K562 (cell line): ENCODE data around the gene SPRN. TPM values are rescaled to one million over a fixed set of nuclear protein-coding genes. Genes with fewer than 3 reads are reported as not detected.

Experiments
- ATAC-seq: fragments of 200-7000 bp; cut with Tn5 transposase; 3 replicates; pipeline ENCODE4 v1.9.1; 2020; ENCODE audit warnings: moderate library complexity
- BruUV-seq: library from RNA; stranded (reverse); fragments of 400-500 nt; replicated peaks from 2 replicates; lab custom pipeline; 2021; lab: Mats Ljungman, UMichigan
- CTCF ChIA-PET: fragments of 300-600 bp; formaldehyde crosslinking; extraction: SDS; loops from one replicate; lab custom pipeline; 2021; ENCODE audit warnings: low intra/inter-chr PET ratio; lab: Yijun Ruan, JAX
- POLR2A ChIA-PET: fragments of 300-600, 350-650 bp; sonication (Branson Sonifier 250); formaldehyde crosslinking; extraction: SDS; loops from one replicate; lab custom pipeline; 2021; ENCODE audit warnings: antibody characterized with exemption, inconsistent platforms; lab: Yijun Ruan, JAX
- DNase-seq, 4 experiments: peaks; one replicate each; pipeline versions ENCODE4 v3.0.0 to v3.0.0-alpha.2; 2011 to 2018; ENCODE audit warnings: low spot score in 3 of 4, mixed read lengths in 3 of 4; ENCODE audit errors: extremely low read depth in 1 of 4
- FAIRE-seq: peaks from 2 replicates; lab custom pipeline; 2011; peaks lifted over from hg19 to GRCh38; lab: Jason Lieb, UNC
- H2AFZ ChIP-seq: 2 replicates; pipeline ENCODE4 v1.6.0; 2011; ENCODE audit warnings: low read depth, low read length, control low read depth, inconsistent platforms
- H3K27ac ChIP-seq: fragments of 200-600 bp; 3 replicates; pipeline ENCODE4 v1.8.0; 2011; ENCODE audit warnings: low read depth, mild to moderate bottlenecking, control low read depth, inconsistent platforms, low read length, moderate library complexity, mixed read lengths; ENCODE audit errors: extremely low read depth
- H3K27me3 ChIP-seq, 2 experiments: fragments of 300-600 bp in 1 of 2; 2 replicates in 1 of 2; 3 replicates in 1 of 2; pipeline versions ENCODE4 v1.6.0 to v1.8.0; 2011; ENCODE audit warnings: inconsistent platforms in 2 of 2, low read length in 2 of 2, mild to moderate bottlenecking in 1 of 2, mixed read lengths in 1 of 2, moderate library complexity in 1 of 2; ENCODE audit not compliant: control insufficient read depth in 2 of 2, insufficient read depth in 2 of 2
- H3K36me3 ChIP-seq: fragments of 300-600 bp; 3 replicates; pipeline ENCODE4 v1.8.0; 2011; ENCODE audit warnings: mild to moderate bottlenecking, low read length, inconsistent platforms; ENCODE audit not compliant: control insufficient read depth, insufficient read depth
- H3K4me1 ChIP-seq, 2 experiments: fragments of 200-600 bp in 1 of 2; replicated peaks in 1 of 2; 2 replicates in 1 of 2; 3 replicates in 1 of 2; pipeline versions ENCODE4 v1.5.1 to v1.8.0; 2011; ENCODE audit warnings: inconsistent platforms in 2 of 2, low read length in 2 of 2, mild to moderate bottlenecking in 1 of 2, mixed read lengths in 1 of 2, moderate library complexity in 1 of 2; ENCODE audit not compliant: control insufficient read depth in 2 of 2, insufficient read depth in 2 of 2
- H3K4me2 ChIP-seq: 2 replicates; pipeline ENCODE4 v1.6.1; 2011; ENCODE audit warnings: low read length, control low read depth, inconsistent platforms, mixed read lengths; ENCODE audit not compliant: insufficient read depth
- H3K4me3 ChIP-seq: fragments of 200-600 bp; sonication (generic), shearing (Covaris generic); 2 replicates; pipeline ENCODE4 v1.5.1; 2016; ENCODE audit warnings: control low read depth, inconsistent platforms
- H3K79me2 ChIP-seq: fragments of 200-600 bp; 3 replicates; pipeline ENCODE4 v1.8.0; 2011; ENCODE audit warnings: low read length, inconsistent platforms; ENCODE audit not compliant: control insufficient read depth, insufficient read depth
- H3K9ac ChIP-seq, 2 experiments: 2 replicates each; pipeline versions ENCODE4 v1.6.0 to v1.6.1; 2011; ENCODE audit warnings: low read depth in 2 of 2, low read length in 2 of 2, control low read depth in 1 of 2, inconsistent platforms in 1 of 2, mild to moderate bottlenecking in 1 of 2, mixed read lengths in 1 of 2; ENCODE audit not compliant: insufficient read depth in 1 of 2
- H3K9me1 ChIP-seq: one replicate; pipeline ENCODE4 v1.6.0; 2011; ENCODE audit warnings: inconsistent platforms, mild to moderate bottlenecking, low read length, moderate library complexity; ENCODE audit not compliant: control insufficient read depth, insufficient read depth
- H3K9me3 ChIP-seq: replicated peaks from 2 replicates; pipeline ENCODE4 v1.5.1; 2011; ENCODE audit warnings: low read depth, low read length, inconsistent platforms; ENCODE audit not compliant: control insufficient read depth, insufficient read depth
- H4K20me1 ChIP-seq: replicated peaks from 2 replicates; pipeline ENCODE4 v1.6.1; 2011; ENCODE audit warnings: low read length, inconsistent platforms, mixed read lengths; ENCODE audit not compliant: control insufficient read depth, insufficient read depth
- CREBBP ChIP-seq: IDR thresholded peaks from one replicate; pipeline ENCODE4 v1.6.1; 2012; ENCODE audit warnings: low read depth, mild to moderate bottlenecking, control low read depth, inconsistent platforms, low read length
- ELF4 ChIP-seq: fragments of 450-650 bp; formaldehyde crosslinking; IDR thresholded peaks from 2 replicates; pipeline ENCODE4 v1.4.0; 2022; ENCODE audit warnings: missing genetic modification characterization
- FOS ChIP-seq: IDR thresholded peaks from 3 replicates; pipeline ENCODE4 v1.6.1; 2011; ENCODE audit not compliant: insufficient read length; ENCODE audit errors: extremely low read depth
- FOXA3 ChIP-seq, 2 experiments: fragments of 450-650 bp in 1 of 2; sonication (generic) in 1 of 2; formaldehyde crosslinking; IDR thresholded peaks in 1 of 2; conservative IDR thresholded peaks in 1 of 2; 2 replicates each; pipeline versions ENCODE4 v1.4.0 to v1.8.0; 2020 to 2022; ENCODE audit warnings: mild to moderate bottlenecking in 2 of 2, missing genetic modification reagents in 1 of 2
- HMG20A ChIP-seq: fragments of 450-650 bp; formaldehyde crosslinking; conservative IDR thresholded peaks from 2 replicates; pipeline ENCODE4 v1.4.0; 2020; ENCODE audit warnings: mild to moderate bottlenecking, mixed read lengths
- IRF2 ChIP-seq: sonication (generic); formaldehyde crosslinking; IDR thresholded peaks from 2 replicates; pipeline ENCODE4 v1.8.1; 2022; ENCODE audit warnings: mild to moderate bottlenecking, missing genetic modification reagents
- KLF13 ChIP-seq: fragments of 450-650 bp; IDR thresholded peaks from 2 replicates; pipeline ENCODE4 v1.6.1; 2016; ENCODE audit warnings: missing genetic modification characterization, low read depth, mild to moderate bottlenecking, missing compliant biosample characterization, moderate library complexity, borderline replicate concordance
- MECOM ChIP-seq: fragments of 250-450 bp; sonication (Bioruptor Pico); IDR thresholded peaks from 2 replicates; pipeline ENCODE4 v1.8.0; 2022; ENCODE audit warnings: inconsistent platforms
- RBM34 ChIP-seq: fragments of 200-400 bp; formaldehyde crosslinking; IDR thresholded peaks from 2 replicates; pipeline ENCODE4 v1.6.1; 2018; ENCODE audit warnings: low read length, borderline replicate concordance; ENCODE audit not compliant: insufficient read depth
- SNIP1 ChIP-seq: fragments of 450-650 bp; IDR thresholded peaks from 2 replicates; pipeline ENCODE4 v1.7.1; 2017; ENCODE audit warnings: low read depth, mild to moderate bottlenecking
- TEAD2 ChIP-seq: fragments of 450-650 bp; IDR thresholded peaks from 2 replicates; pipeline ENCODE4 v1.6.1; 2016; ENCODE audit warnings: missing genetic modification characterization, control low read depth, missing compliant biosample characterization
- USF2 ChIP-seq: sonication (generic); formaldehyde crosslinking; IDR thresholded peaks from 2 replicates; pipeline ENCODE4 v1.5.0; 2020; ENCODE audit warnings: missing genetic modification reagents
- ZFP1 ChIP-seq: fragments of 450-650 bp; formaldehyde crosslinking; IDR thresholded peaks from 2 replicates; pipeline ENCODE4 v1.4.0; 2020; ENCODE audit warnings: mild to moderate bottlenecking, mixed read lengths
- WGBS: fragments of 100-300 bp; shearing (Covaris generic); methylation state at CpG from one replicate; pipeline ENCODE4 v1.1.6; 2016; ENCODE audit warnings: low coverage, mixed read lengths; ENCODE audit not compliant: insufficient coverage; ENCODE audit errors: missing lambda C conversion rate; 5-methylcytosine and 5-hydroxymethylcytosine counted together
- in situ Hi-C: fragments of 300-500 bp; cut with MboI; formaldehyde crosslinking; loops from 4 replicates; pipeline ENCODE4 v1.15.0; 2018; ENCODE audit warnings: inconsistent platforms, mixed read lengths
- intact Hi-C: fragments of 100-400 bp; cut with micrococcal nuclease; formaldehyde crosslinking; loops from 2 replicates; pipeline ENCODE4 v1.14.2; 2022
- polyA plus RNA-seq, 8 experiments: library from polyadenylated mRNA; depleted of rRNA in 4 of 8; stranded (reverse) in 5 of 8; unstranded in 3 of 8; fragments of >200 nt; fragmentation: Nextera tagmentation in 2 of 8; fragmentation: Illumina TruSeq in 1 of 8; extraction: Ambion mirVana in 2 of 8; extraction: Trizol in 1 of 8; gene quantifications; 2 replicates each; pipeline versions ENCODE4 v1.2.1 to v1.2.3, GENCODE V29; 2011 to 2014; ENCODE audit warnings: inconsistent platforms in 1 of 8, missing spikeins in 1 of 8
- total RNA-seq, 7 experiments: library from RNA; depleted of rRNA in 6 of 7; stranded (reverse); fragments of >200 nt in 6 of 7; fragmentation: Illumina TruSeq in 2 of 7; extraction: Trizol in 2 of 7; gene quantifications; 2 replicates each; pipeline versions ENCODE4 v1.2.1 to v1.2.3, GENCODE V29; 2011 to 2021; ENCODE audit warnings: low replicate concordance in 1 of 7
- TF ChIP-seq, protein P1 (sequence below): fragments of 150-350 bp; IDR thresholded peaks from 2 replicates; pipeline ENCODE4 v1.6.1; 2014; ENCODE audit warnings: low read depth, mild to moderate bottlenecking, low read length, borderline replicate concordance

The SPRN gene
- total and polyA plus RNA-seq, 9 of the 15 experiments (the other 6 are each of a cell fraction or from before 2014, with no cell fraction given): 0.04 TPM; not detected in 8

GRCh38 chr10:133422223-133422806, 2.1 kb downstream of the SPRN start:
- Histone ChIP-seq H3K27me3 (no peaks in the 10 kb centered on the region), H3K79me2 (no peaks in the 10 kb centered on the region), H3K4me3 (no peak overlapping the region), H2AFZ (no peak overlapping the region), H3K9ac (no peak overlapping the region), H3K4me2 (no peak overlapping the region), H4K20me1 (no peaks in the 10 kb centered on the region), H3K9me3 (no peaks in the 10 kb centered on the region), H3K4me1 (no peaks in the 10 kb centered on the region), H3K9me1 (no peaks in the 10 kb centered on the region), H3K36me3 (no peaks in the 10 kb centered on the region)
- no peak for ATAC-seq
- POLR2A ChIA-PET: no interaction called here
- CTCF ChIA-PET: no interaction called here
- DNase-seq: no peak
- no peak for FAIRE-seq
- WGBS: 88% methylated on average over 13 of the region's 16 CpGs
- in situ Hi-C loops: no loop called here
- no TSS peak for BruUV-seq
- intact Hi-C loops: no loop called here
- TF ChIP-seq KLF13 (tag): no peak
- no peak for TF ChIP-seq TEAD2 (tag)
- no peak for TF ChIP-seq MECOM (CRISPR knock-in tag)
- no peak for TF ChIP-seq FOXA3 (CRISPR knock-in tag; conservative IDR thresholded peaks at IDR 0.05 in 1 of 2, IDR thresholded peaks at IDR 0.05 in 1 of 2)
- TF ChIP-seq SNIP1: no peak
- TF ChIP-seq IRF2 (CRISPR knock-in tag): no peak
- TF ChIP-seq CREBBP: no peak
- no peak for TF ChIP-seq ZFP1 (CRISPR knock-in tag)
- TF ChIP-seq ELF4 (CRISPR knock-in tag): no peak
- TF ChIP-seq USF2 (CRISPR knock-in tag): no peak
- no peak for TF ChIP-seq RBM34
- TF ChIP-seq FOS: no peak
- TF ChIP-seq, protein P1, sequence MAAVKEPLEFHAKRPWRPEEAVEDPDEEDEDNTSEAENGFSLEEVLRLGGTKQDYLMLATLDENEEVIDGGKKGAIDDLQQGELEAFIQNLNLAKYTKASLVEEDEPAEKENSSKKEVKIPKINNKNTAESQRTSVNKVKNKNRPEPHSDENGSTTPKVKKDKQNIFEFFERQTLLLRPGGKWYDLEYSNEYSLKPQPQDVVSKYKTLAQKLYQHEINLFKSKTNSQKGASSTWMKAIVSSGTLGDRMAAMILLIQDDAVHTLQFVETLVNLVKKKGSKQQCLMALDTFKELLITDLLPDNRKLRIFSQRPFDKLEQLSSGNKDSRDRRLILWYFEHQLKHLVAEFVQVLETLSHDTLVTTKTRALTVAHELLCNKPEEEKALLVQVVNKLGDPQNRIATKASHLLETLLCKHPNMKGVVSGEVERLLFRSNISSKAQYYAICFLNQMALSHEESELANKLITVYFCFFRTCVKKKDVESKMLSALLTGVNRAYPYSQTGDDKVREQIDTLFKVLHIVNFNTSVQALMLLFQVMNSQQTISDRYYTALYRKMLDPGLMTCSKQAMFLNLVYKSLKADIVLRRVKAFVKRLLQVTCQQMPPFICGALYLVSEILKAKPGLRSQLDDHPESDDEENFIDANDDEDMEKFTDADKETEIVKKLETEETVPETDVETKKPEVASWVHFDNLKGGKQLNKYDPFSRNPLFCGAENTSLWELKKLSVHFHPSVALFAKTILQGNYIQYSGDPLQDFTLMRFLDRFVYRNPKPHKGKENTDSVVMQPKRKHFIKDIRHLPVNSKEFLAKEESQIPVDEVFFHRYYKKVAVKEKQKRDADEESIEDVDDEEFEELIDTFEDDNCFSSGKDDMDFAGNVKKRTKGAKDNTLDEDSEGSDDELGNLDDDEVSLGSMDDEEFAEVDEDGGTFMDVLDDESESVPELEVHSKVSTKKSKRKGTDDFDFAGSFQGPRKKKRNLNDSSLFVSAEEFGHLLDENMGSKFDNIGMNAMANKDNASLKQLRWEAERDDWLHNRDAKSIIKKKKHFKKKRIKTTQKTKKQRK: no peak
- no peak for TF ChIP-seq HMG20A (CRISPR knock-in tag)
- TF ChIP-seq, all 486 proteins: peak for 0
- H3K27ac ChIP-seq: no peak overlapping the region
